ENCODE results near the gene AGPAT3. TPM values are rescaled to one million over a fixed set of nuclear protein-coding genes. Genes with fewer than 3 reads are reported as not detected.
A peak's percentile ranks its signal among the peaks of the same experiment; 100 is the strongest.

Gene AGPAT3
- total and polyA plus RNA-seq, 7 experiments from 2014 or later = 11.4 to 121 (median 62.5) TPM

GRCh38 chr21:43855955-43856354 is 9.1 kb upstream of the AGPAT3 start:
- no peak overlapping the region for H3K4me3 ChIP-seq (ENCODE audit: low read length)
- H3K9me3 Mint-ChIP-seq = peaks cover 0 to 4% (median 0%) of the 10 kb centered on the region in 11 donors
- peaks cover 0 to 5% (median 0%) of the 10 kb centered on the region in 5 donors for H3K36me3 Mint-ChIP-seq
- no peak for DNase-seq
- POLR2A ChIA-PET = no interaction called here
- no peak for ATAC-seq
- H3K9me3 ChIP-seq (ENCODE audit: control insufficient read depth in 2 of 3, low read length in 3 of 3) = no peaks in the 10 kb centered on the region
- H3K4me1 ChIP-seq (ENCODE audit: control insufficient read depth in 2 of 2, insufficient read depth in 2 of 2, low read length in 2 of 2) = no peaks in the 10 kb centered on the region
- H3K4me1 Mint-ChIP-seq = peaks cover 0 to 40% (median 0%) of the 10 kb centered on the region in 7 donors
- intact Hi-C loops (cut with micrococcal nuclease) = loop anchor here in 1 of 2 donors (1.0 to 2.0 kb wide), 3 partner anchors 8 to 45 kb away; no protein-coding TSS in a partner anchor
- peaks cover 0 to 10% (median 5%) of the 10 kb centered on the region in 5 donors for H3K27me3 Mint-ChIP-seq
- H3K36me3 ChIP-seq (ENCODE audit: control insufficient read depth in 2 of 3, insufficient read depth in 3 of 3, low read length in 3 of 3) = no peaks in the 10 kb centered on the region
- peak overlapping the region in 1 of 9 donors; percentile 93 for H3K27ac Mint-ChIP-seq
- CTCF ChIA-PET = interaction anchor here (0.7 kb wide), 1 partner anchor 14 kb away, joined by 4 read pairs; no protein-coding TSS in a partner anchor
- H3K27ac ChIP-seq (ENCODE audit: low read depth, low read length) = no peak overlapping the region
- H3K27me3 ChIP-seq (ENCODE audit: control insufficient read depth in 2 of 2, insufficient read depth in 2 of 2, low read length in 2 of 2) = no peaks in the 10 kb centered on the region
- H3K4me3 Mint-ChIP-seq = peak overlapping the region in 1 of 10 donors; percentile 70

- Histone ChIP-seq H3K36me3 (ENCODE audit: control insufficient read depth in 2 of 3, insufficient read depth in 3 of 3, low read length in 3 of 3) (no peaks in the 10 kb centered on the region), H3K27me3 (ENCODE audit: control insufficient read depth in 2 of 2, insufficient read depth in 2 of 2, low read length in 2 of 2) (no peaks in the 10 kb centered on the region), H3K4me1 (ENCODE audit: control insufficient read depth in 2 of 2, insufficient read depth in 2 of 2, low read length in 2 of 2) (no peaks in the 10 kb centered on the region), H3K9me3 (ENCODE audit: control insufficient read depth in 2 of 3, low read length in 3 of 3) (no peaks in the 10 kb centered on the region), H3K4me3 (ENCODE audit: low read length) (no peak overlapping the region), H3K27ac (ENCODE audit: low read depth, low read length) (no peak overlapping the region)
- ATAC-seq (no peak), DNase-seq (no peak)
- Mint-ChIP-seq H3K9me3 (no peaks in the 10 kb centered on the region), H3K27me3 (peaks cover 0 to 10% (median 5%) of the 10 kb centered on the region in 5 donors), H3K36me3 (no peaks in the 10 kb centered on the region), H3K4me1 (peaks cover 0 to 33% (median 4%) of the 10 kb centered on the region in 7 donors), H3K27ac (peak overlapping the region in 1 of 9 donors; percentile 18), H3K4me3 (no peak overlapping the region)
- ChIA-PET CTCF (no interaction called here), POLR2A (no interaction called here)
- intact Hi-C loops (cut with micrococcal nuclease) = no loop called here
These were observed 6.0 kb upstream of the AGPAT3 start for GRCh38 chr21:43858806-43859648.

- ChIA-PET CTCF (no interaction called here), POLR2A (no interaction called here)
- no peaks in the 10 kb centered on the region for H3K36me3 Mint-ChIP-seq
- H3K9me3 ChIP-seq (ENCODE audit: control insufficient read depth in 2 of 3, low read length in 3 of 3) = no peaks in the 10 kb centered on the region
- no peaks in the 10 kb centered on the region for H3K4me1 ChIP-seq (ENCODE audit: control insufficient read depth in 2 of 2, insufficient read depth in 2 of 2, low read length in 2 of 2)
- no peaks in the 10 kb centered on the region for H3K9me3 Mint-ChIP-seq
- H3K4me3 ChIP-seq (ENCODE audit: low read length) = no peak overlapping the region
- no peaks in the 10 kb centered on the region for H3K27me3 ChIP-seq (ENCODE audit: control insufficient read depth in 2 of 2, insufficient read depth in 2 of 2, low read length in 2 of 2)
- ATAC-seq = no peak
- H3K4me1 Mint-ChIP-seq = peaks cover 0 to 27% (median 4%) of the 10 kb centered on the region in 7 donors
- no peak overlapping the region for H3K27ac Mint-ChIP-seq
- no peak overlapping the region for H3K4me3 Mint-ChIP-seq
- peaks cover 0 to 7% (median 5%) of the 10 kb centered on the region in 5 donors for H3K27me3 Mint-ChIP-seq
- H3K36me3 ChIP-seq (ENCODE audit: control insufficient read depth in 2 of 3, insufficient read depth in 3 of 3, low read length in 3 of 3) = no peaks in the 10 kb centered on the region
- no peak overlapping the region for H3K27ac ChIP-seq (ENCODE audit: low read depth, low read length)
- intact Hi-C loops (cut with micrococcal nuclease) = loop anchor here in 1 of 2 donors (10.0 kb wide), 2 partner anchors 885 to 1065 kb away; partner anchors contain the start of genes ITGB2 and PKNOX1
- DNase-seq = no peak
These were observed 5.2 kb upstream of the AGPAT3 start for GRCh38 chr21:43859747-43860214.

- intact Hi-C loops (cut with micrococcal nuclease) = loop anchor here in 1 of 2 donors (10.0 kb wide), 2 partner anchors 887 to 1063 kb away; partner anchors contain the start of genes ITGB2 and PKNOX1
- ChIA-PET CTCF (no interaction called here), POLR2A (no interaction called here)
- ATAC-seq = no peak
- H3K4me1 ChIP-seq (ENCODE audit: control insufficient read depth in 2 of 2, insufficient read depth in 2 of 2, low read length in 2 of 2) = peaks cover under 1 to 6% of the 10 kb centered on the region in 2 donors
- no peaks in the 10 kb centered on the region for H3K36me3 Mint-ChIP-seq
- H3K27ac Mint-ChIP-seq = peak overlapping the region in 4 of 9 donors; percentile 14 to 71 (median 36)
- H3K36me3 ChIP-seq (ENCODE audit: control insufficient read depth in 2 of 3, insufficient read depth in 3 of 3, low read length in 3 of 3) = peaks cover 0 to 3% (median 0%) of the 10 kb centered on the region in 3 experiments
- peak in 5 of 9 donors; percentile 11 to 23 (median 18) for DNase-seq
- no peak overlapping the region for H3K4me3 ChIP-seq (ENCODE audit: low read length)
- H3K27ac ChIP-seq (ENCODE audit: low read depth, low read length) = no peak overlapping the region
- H3K27me3 ChIP-seq (ENCODE audit: control insufficient read depth in 2 of 2, insufficient read depth in 2 of 2, low read length in 2 of 2) = no peaks in the 10 kb centered on the region
- H3K4me3 Mint-ChIP-seq = no peak overlapping the region
- peaks cover 3 to 16% (median 8%) of the 10 kb centered on the region in 7 donors for H3K4me1 Mint-ChIP-seq
- H3K9me3 ChIP-seq (ENCODE audit: control insufficient read depth in 2 of 3, low read length in 3 of 3) = no peaks in the 10 kb centered on the region
- H3K27me3 Mint-ChIP-seq = peaks cover 0 to 1% (median 0%) of the 10 kb centered on the region in 5 donors
- H3K9me3 Mint-ChIP-seq = no peaks in the 10 kb centered on the region
These were observed 3.3 kb upstream of the AGPAT3 start for GRCh38 chr21:43861706-43862105.

GRCh38 chr21:43864313-43864961 is 586 bp upstream of the AGPAT3 start:
- intact Hi-C loops (cut with micrococcal nuclease) = loop anchor here (1.0 to 10.0 kb wide), 4 partner anchors 9 to 1060 kb away; partner anchors contain the start of genes ITGB2 (in 1 of the 2), PKNOX1 (in 1 of the 2) and RRP1 (in 1 of the 2)
- no peaks in the 10 kb centered on the region for H3K9me3 Mint-ChIP-seq
- peak overlapping the region; percentile 53 for H3K4me3 ChIP-seq (ENCODE audit: low read length)
- peaks cover 26 to 39% (median 36%) of the 10 kb centered on the region in 7 donors for H3K4me1 Mint-ChIP-seq
- H3K4me3 Mint-ChIP-seq = peak overlapping the region in 6 of 10 donors; percentile 55 to 89 (median 82)
- CTCF ChIA-PET = interaction anchor here (0.7 kb wide), 1 partner anchor 82 kb away, joined by 3 read pairs; no protein-coding TSS in a partner anchor
- peaks cover 17 to 18% of the 10 kb centered on the region in 2 donors for H3K4me1 ChIP-seq (ENCODE audit: control insufficient read depth in 2 of 2, insufficient read depth in 2 of 2, low read length in 2 of 2)
- H3K36me3 Mint-ChIP-seq = peaks cover 0 to 14% (median 4%) of the 10 kb centered on the region in 5 donors
- POLR2A ChIA-PET = interaction anchor here (0.7 to 1.8 kb wide), 5 partner anchors 22 to 219 kb away, joined by 3 to 9 read pairs (median 4); no protein-coding TSS in a partner anchor
- DNase-seq (peak in 8 of 9 donors; percentile 22 to 65 (median 27)), ATAC-seq (peak; percentile 23)
- no peaks in the 10 kb centered on the region for H3K27me3 ChIP-seq (ENCODE audit: control insufficient read depth in 2 of 2, insufficient read depth in 2 of 2, low read length in 2 of 2)
- peak overlapping the region in 1 of 9 donors; percentile 46 for H3K27ac Mint-ChIP-seq
- peaks cover 0 to 1% (median 0%) of the 10 kb centered on the region in 5 donors for H3K27me3 Mint-ChIP-seq
- peak overlapping the region; percentile 68 for H3K27ac ChIP-seq (ENCODE audit: low read depth, low read length)
- no peaks in the 10 kb centered on the region for H3K9me3 ChIP-seq (ENCODE audit: control insufficient read depth in 2 of 3, low read length in 3 of 3)
- H3K36me3 ChIP-seq (ENCODE audit: control insufficient read depth in 2 of 3, insufficient read depth in 3 of 3, low read length in 3 of 3) = peaks cover 0 to 15% (median 0%) of the 10 kb centered on the region in 3 experiments
